Glutamatergic neuron (in vitro differentiated cells): ENCODE measurements around the gene MDFIC. TPM values are rescaled to one million over a fixed set of nuclear protein-coding genes. Genes with fewer than 3 reads are reported as not detected.

ENCODE experiments used
- DNase-seq: peaks from one replicate; pipeline ENCODE4 v3.0.0; 2022
- H3K27ac Mint-ChIP-seq: one replicate; pipeline ENCODE4 v1.8.0; 2020; ENCODE audit warnings: mild to moderate bottlenecking, mixed read lengths, inconsistent platforms; ENCODE audit not compliant: unreplicated experiment
- H3K27me3 Mint-ChIP-seq: one replicate; pipeline ENCODE4 v1.8.0; 2020; ENCODE audit warnings: mild to moderate bottlenecking, moderate library complexity, mixed read lengths, inconsistent platforms; ENCODE audit not compliant: unreplicated experiment
- H3K36me3 Mint-ChIP-seq: one replicate; pipeline ENCODE4 v1.8.0; 2020; ENCODE audit warnings: mild to moderate bottlenecking, mixed read lengths, inconsistent platforms; ENCODE audit not compliant: unreplicated experiment
- H3K4me1 Mint-ChIP-seq: one replicate; pipeline ENCODE4 v1.8.0; 2020; ENCODE audit warnings: mild to moderate bottlenecking, low read depth, mixed read lengths, inconsistent platforms; ENCODE audit not compliant: unreplicated experiment
- H3K4me3 Mint-ChIP-seq: one replicate; pipeline ENCODE4 v1.8.0; 2020; ENCODE audit warnings: mild to moderate bottlenecking, mixed read lengths, inconsistent platforms; ENCODE audit not compliant: unreplicated experiment
- H3K9me3 Mint-ChIP-seq: one replicate; pipeline ENCODE4 v1.8.0; 2020; ENCODE audit warnings: mild to moderate bottlenecking, moderate library complexity, mixed read lengths, inconsistent platforms; ENCODE audit not compliant: unreplicated experiment
- total RNA-seq: library from RNA; stranded (reverse); fragmentation: NEBNext Ultra II Directional; extraction: Animal tissue kit (Norgen Biotek cat#: 25700); gene quantifications from one replicate; pipeline ENCODE4 v1.2.1, GENCODE V29; 2021; ENCODE audit not compliant: unreplicated experiment
- TF ChIP-seq, protein P1 (sequence below): fragments of 200-600 bp; sonication (generic); IDR thresholded peaks from one replicate; pipeline ENCODE4 v1.5.0; 2021; ENCODE audit not compliant: partially characterized antibody, unreplicated experiment

The MDFIC gene
- total RNA-seq, 1 donor from 2014 or later, result 0.10 TPM

DNA sequence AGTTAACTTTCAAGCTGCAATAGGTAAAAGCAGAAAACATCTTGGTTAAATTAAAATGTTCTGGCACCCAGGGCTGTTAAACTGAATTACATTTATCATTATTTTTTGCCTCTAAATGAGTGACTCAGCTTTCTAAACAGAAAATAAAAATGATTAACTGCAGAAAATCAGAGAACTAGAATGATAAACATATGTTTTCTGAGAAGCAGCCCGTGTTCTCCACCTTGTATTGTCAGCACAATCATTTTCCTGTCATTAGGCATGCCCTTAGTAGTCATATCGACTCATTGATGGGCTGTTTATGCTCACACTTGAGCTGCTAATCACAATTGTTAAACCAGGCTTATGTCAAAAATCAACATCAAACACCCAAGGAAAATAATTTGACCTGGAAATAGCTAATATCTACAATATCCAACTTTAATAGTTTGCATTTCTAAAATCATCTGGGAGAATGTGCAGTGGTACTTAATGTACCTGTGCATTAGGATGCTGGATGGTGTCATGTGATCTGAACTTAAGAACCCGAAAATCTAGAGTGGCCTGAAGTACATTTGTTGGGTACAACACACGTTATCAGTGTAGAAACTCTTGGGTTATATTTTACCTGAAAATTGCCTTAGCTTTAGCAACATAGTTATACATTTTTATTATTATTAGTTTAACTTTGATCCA lies 2.3 kb downstream of the MDFIC start:
- TF ChIP-seq, protein P1, sequence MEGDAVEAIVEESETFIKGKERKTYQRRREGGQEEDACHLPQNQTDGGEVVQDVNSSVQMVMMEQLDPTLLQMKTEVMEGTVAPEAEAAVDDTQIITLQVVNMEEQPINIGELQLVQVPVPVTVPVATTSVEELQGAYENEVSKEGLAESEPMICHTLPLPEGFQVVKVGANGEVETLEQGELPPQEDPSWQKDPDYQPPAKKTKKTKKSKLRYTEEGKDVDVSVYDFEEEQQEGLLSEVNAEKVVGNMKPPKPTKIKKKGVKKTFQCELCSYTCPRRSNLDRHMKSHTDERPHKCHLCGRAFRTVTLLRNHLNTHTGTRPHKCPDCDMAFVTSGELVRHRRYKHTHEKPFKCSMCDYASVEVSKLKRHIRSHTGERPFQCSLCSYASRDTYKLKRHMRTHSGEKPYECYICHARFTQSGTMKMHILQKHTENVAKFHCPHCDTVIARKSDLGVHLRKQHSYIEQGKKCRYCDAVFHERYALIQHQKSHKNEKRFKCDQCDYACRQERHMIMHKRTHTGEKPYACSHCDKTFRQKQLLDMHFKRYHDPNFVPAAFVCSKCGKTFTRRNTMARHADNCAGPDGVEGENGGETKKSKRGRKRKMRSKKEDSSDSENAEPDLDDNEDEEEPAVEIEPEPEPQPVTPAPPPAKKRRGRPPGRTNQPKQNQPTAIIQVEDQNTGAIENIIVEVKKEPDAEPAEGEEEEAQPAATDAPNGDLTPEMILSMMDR, result no peak
- DNase-seq, result no peak
- no peaks in the 10 kb centered on the region for H3K9me3 Mint-ChIP-seq
- no peak overlapping the region for H3K4me3 Mint-ChIP-seq
- H3K36me3 Mint-ChIP-seq, result no peaks in the 10 kb centered on the region
- H3K27me3 Mint-ChIP-seq, result no peaks in the 10 kb centered on the region
- H3K4me1 Mint-ChIP-seq, result peaks cover 4% of the 10 kb centered on the region
- H3K27ac Mint-ChIP-seq, result no peak overlapping the region

DNA sequence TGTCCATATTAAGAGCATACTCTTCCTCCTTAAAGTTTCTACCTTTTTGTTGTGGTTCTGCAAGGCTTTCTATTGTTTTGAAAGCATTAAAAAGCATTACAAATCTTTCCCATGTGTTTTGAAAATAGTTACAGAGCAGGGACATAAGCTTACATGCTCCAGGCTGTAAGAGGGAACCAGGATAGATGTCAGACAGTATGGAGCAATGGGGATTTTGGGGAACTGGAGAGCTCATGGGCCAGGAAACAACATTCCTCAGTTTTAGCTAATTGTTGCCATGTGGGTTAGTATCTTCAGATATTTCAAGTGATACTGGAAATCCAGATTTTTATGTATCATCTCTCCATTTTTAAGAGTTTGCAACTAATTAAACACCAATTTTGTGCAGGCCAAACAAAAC lies 3.5 kb downstream of the MDFIC start:
- no peak for DNase-seq
- no peak overlapping the region for H3K27ac Mint-ChIP-seq
- no peak overlapping the region for H3K4me3 Mint-ChIP-seq
- H3K9me3 Mint-ChIP-seq, result no peaks in the 10 kb centered on the region
- H3K27me3 Mint-ChIP-seq, result no peaks in the 10 kb centered on the region
- TF ChIP-seq, protein P1, result no peak
- no peaks in the 10 kb centered on the region for H3K36me3 Mint-ChIP-seq
- peaks cover 4% of the 10 kb centered on the region for H3K4me1 Mint-ChIP-seq

DNA sequence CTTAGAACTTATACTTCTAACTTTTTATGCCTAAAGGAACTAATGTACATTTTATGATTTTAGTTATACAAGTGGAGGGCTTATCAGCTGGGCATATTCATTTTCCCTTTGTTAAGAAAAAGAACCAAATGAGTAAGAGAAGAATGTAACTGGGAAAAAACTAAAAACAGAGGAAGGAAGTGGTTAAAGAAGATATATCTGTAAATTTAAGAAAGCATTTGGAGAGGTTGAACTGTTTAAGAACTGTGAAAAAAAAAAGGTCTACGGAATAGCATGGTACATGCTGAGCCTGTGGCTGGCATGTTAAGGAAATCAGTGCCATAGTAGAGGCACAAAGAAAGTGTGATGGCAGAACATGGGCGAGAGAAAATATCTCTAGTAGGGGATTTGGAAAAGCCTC lies 6.2 kb downstream of the MDFIC start:
- TF ChIP-seq, protein P1, result no peak
- H3K27ac Mint-ChIP-seq, result no peak overlapping the region
- H3K27me3 Mint-ChIP-seq, result no peaks in the 10 kb centered on the region
- no peaks in the 10 kb centered on the region for H3K36me3 Mint-ChIP-seq
- H3K9me3 Mint-ChIP-seq, result no peaks in the 10 kb centered on the region
- no peak overlapping the region for H3K4me3 Mint-ChIP-seq
- no peak for DNase-seq
- peaks cover 3% of the 10 kb centered on the region for H3K4me1 Mint-ChIP-seq

DNA sequence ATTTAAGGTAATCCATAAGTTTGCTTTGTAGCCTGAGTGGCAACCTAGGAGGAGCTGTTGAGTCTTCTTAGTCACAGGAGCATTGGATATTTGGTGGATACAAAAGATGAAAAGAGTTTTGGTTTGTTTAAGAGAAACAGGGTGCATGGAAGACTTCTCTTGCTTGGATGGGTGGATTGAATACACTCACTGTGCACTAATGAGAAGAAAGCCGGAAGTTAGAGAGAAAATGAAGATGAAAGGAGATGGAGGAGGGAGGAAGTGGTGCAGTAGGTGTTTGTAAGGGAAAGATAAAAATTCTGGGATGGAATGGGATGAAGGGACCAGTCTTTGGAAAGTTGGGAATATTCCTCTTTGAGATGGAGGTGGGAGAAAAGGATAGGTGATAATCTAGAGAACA lies 7.7 kb downstream of the MDFIC start:
- TF ChIP-seq, protein P1, result no peak
- no peaks in the 10 kb centered on the region for H3K27me3 Mint-ChIP-seq
- H3K27ac Mint-ChIP-seq, result no peak overlapping the region
- H3K9me3 Mint-ChIP-seq, result no peaks in the 10 kb centered on the region
- H3K36me3 Mint-ChIP-seq, result no peaks in the 10 kb centered on the region
- no peak overlapping the region for H3K4me3 Mint-ChIP-seq
- DNase-seq, result no peak
- H3K4me1 Mint-ChIP-seq, result no peaks in the 10 kb centered on the region

DNA sequence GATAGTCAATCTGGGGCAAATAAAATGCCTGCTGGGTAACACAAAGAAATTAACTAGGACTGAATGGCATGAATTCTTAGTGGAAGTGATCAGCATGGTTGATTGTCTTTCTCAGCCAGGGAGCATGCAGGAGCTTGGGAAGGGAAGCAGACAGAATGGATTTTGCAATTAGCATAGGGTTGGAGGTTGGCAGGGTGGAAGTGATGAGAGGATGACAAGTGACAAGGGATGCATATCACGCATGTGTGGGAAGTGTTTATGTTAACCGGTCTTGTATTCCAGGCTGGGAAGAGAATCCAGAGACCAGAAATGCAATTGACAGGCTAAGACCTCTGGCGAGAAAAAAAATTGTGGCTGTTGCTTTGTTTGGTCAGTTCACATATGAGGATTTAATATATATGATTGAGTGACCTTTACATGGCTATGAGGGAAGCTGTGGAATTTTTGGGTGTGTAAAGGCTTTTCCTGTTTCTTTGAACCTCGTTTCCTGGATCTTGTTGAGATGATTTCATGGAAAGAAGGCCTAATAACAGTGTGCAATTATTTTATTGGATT lies 8.3 kb downstream of the MDFIC start:
- TF ChIP-seq, protein P1, result no peak
- Mint-ChIP-seq H3K27ac (no peak overlapping the region), H3K36me3 (no peaks in the 10 kb centered on the region), H3K4me3 (no peak overlapping the region), H3K9me3 (no peaks in the 10 kb centered on the region), H3K4me1 (no peaks in the 10 kb centered on the region), H3K27me3 (no peaks in the 10 kb centered on the region)
- DNase-seq, result no peak
